Activated naive CD4-positive, alpha-beta T cell treated with anti-CD3 and anti-CD28 coated beads, Interleukin-2, amount 10 ng/mL, durations not matched to agents 7 days and 5 days (primary cell): ENCODE results near the gene LIME1.
"Not testable (repeated sequence)": the region's sequence is repeated elsewhere in the genome, so short reads cannot be mapped to it uniquely, and the experiment has no call there.

Experiments used
- CTCF ChIA-PET: fragments of 350-600 bp; sonication (Branson Sonifier 250); formaldehyde crosslinking; loops from one replicate; lab custom pipeline; 2021; ENCODE audit warnings: antibody characterized with exemption; lab: Charles Lee
- DNase-seq: peaks from one replicate; pipeline ENCODE4 v3.0.0-alpha.2; 2020
- H3K27ac Mint-ChIP-seq: one replicate; pipeline ENCODE4 v1.8.0; 2021; ENCODE audit warnings: mild to moderate bottlenecking, moderate library complexity, mixed read lengths
- H3K27me3 Mint-ChIP-seq: one replicate; pipeline ENCODE4 v1.8.0; 2021; ENCODE audit warnings: mild to moderate bottlenecking, mixed read lengths
- H3K36me3 Mint-ChIP-seq: one replicate; pipeline ENCODE4 v1.8.0; 2021; ENCODE audit warnings: mixed read lengths
- H3K4me1 Mint-ChIP-seq: one replicate; pipeline ENCODE4 v1.8.0; 2021; ENCODE audit warnings: mixed read lengths
- H3K4me3 Mint-ChIP-seq: one replicate; pipeline ENCODE4 v1.8.0; 2021; ENCODE audit warnings: mild to moderate bottlenecking, moderate library complexity, mixed read lengths
- H3K9me3 Mint-ChIP-seq: one replicate; pipeline ENCODE4 v1.8.0; 2021; ENCODE audit warnings: mixed read lengths

The LIME1 gene

GRCh38 chr20:63769891-63770474 lies 33.5 kb downstream of the LIME1 start:
- Mint-ChIP-seq H3K27ac (no peak overlapping the region), H3K9me3 (no peaks in the 10 kb centered on the region), H3K4me1 (no peaks in the 10 kb centered on the region), H3K4me3 (no peak overlapping the region), H3K36me3 (no peaks in the 10 kb centered on the region), H3K27me3 (peaks cover 29% of the 10 kb centered on the region)
- DNase-seq: no peak
- CTCF ChIA-PET: interaction anchor here (0.8 kb wide), 1 partner anchor 16 kb away, joined by 3 read pairs; no protein-coding TSS in a partner anchor

- H3K9me3 Mint-ChIP-seq: no peaks in the 10 kb centered on the region
- peaks cover 29% of the 10 kb centered on the region for H3K27me3 Mint-ChIP-seq
- H3K27ac Mint-ChIP-seq: no peak overlapping the region
- CTCF ChIA-PET: interaction anchor here (1.0 kb wide), 1 partner anchor 15 kb away, joined by 3 read pairs; no protein-coding TSS in a partner anchor
- DNase-seq: no peak
- H3K36me3 Mint-ChIP-seq: no peaks in the 10 kb centered on the region
- no peaks in the 10 kb centered on the region for H3K4me1 Mint-ChIP-seq
- H3K4me3 Mint-ChIP-seq: no peak overlapping the region
Measured at GRCh38 chr20:63771046-63771707, 34.7 kb downstream of the LIME1 start.

- CTCF ChIA-PET: no interaction called here
- DNase-seq: no peak
Measured at GRCh38 chr20:63772781-63773518, 36.5 kb downstream of the LIME1 start.

GRCh38 chr20:63773571-63774241 lies 37.2 kb downstream of the LIME1 start:
- H3K4me3 Mint-ChIP-seq: no peak overlapping the region
- H3K4me1 Mint-ChIP-seq: no peaks in the 10 kb centered on the region
- H3K27ac Mint-ChIP-seq: no peak overlapping the region
- CTCF ChIA-PET: no interaction called here
- H3K9me3 Mint-ChIP-seq: no peaks in the 10 kb centered on the region
- no peak for DNase-seq
- H3K27me3 Mint-ChIP-seq: peaks cover 14% of the 10 kb centered on the region
- no peaks in the 10 kb centered on the region for H3K36me3 Mint-ChIP-seq

More at GRCh38 chr20:63772781-63773518, 36.5 kb downstream of the LIME1 start:
- H3K27me3 Mint-ChIP-seq: peaks cover 14% of the 10 kb centered on the region
- H3K27ac Mint-ChIP-seq: peak overlapping the region; percentile 71
- H3K36me3 Mint-ChIP-seq: no peaks in the 10 kb centered on the region
- no peaks in the 10 kb centered on the region for H3K9me3 Mint-ChIP-seq
- H3K4me3 Mint-ChIP-seq: no peak overlapping the region
- no peaks in the 10 kb centered on the region for H3K4me1 Mint-ChIP-seq

- Mint-ChIP-seq H3K27me3 (peaks cover 13% of the 10 kb centered on the region), H3K27ac (no peak overlapping the region), H3K9me3 (no peaks in the 10 kb centered on the region), H3K4me3 (no peak overlapping the region), H3K4me1 (no peaks in the 10 kb centered on the region), H3K36me3 (no peaks in the 10 kb centered on the region)
- CTCF ChIA-PET: no interaction called here
- DNase-seq: no peak
Measured at GRCh38 chr20:63774306-63774705, 37.8 kb downstream of the LIME1 start.

GRCh38 chr20:63775096-63775978 lies 38.9 kb downstream of the LIME1 start:
- Mint-ChIP-seq H3K4me3 (no peak overlapping the region), H3K27ac (no peak overlapping the region)

GRCh38 chr20:63776875-63777274 lies 40.4 kb downstream of the LIME1 start:
- H3K27me3 Mint-ChIP-seq, H3K4me3 Mint-ChIP-seq, DNase-seq, H3K27ac Mint-ChIP-seq, H3K9me3 Mint-ChIP-seq, H3K36me3 Mint-ChIP-seq, CTCF ChIA-PET, H3K4me1 Mint-ChIP-seq: not testable (repeated sequence)

More at GRCh38 chr20:63775096-63775978, 38.9 kb downstream of the LIME1 start:
- peak; percentile 36 for DNase-seq
- Mint-ChIP-seq H3K9me3 (no peaks in the 10 kb centered on the region), H3K27me3 (peaks cover 4% of the 10 kb centered on the region), H3K36me3 (no peaks in the 10 kb centered on the region), H3K4me1 (no peaks in the 10 kb centered on the region)
- CTCF ChIA-PET: interaction anchor here (0.8 to 1.3 kb wide), 3 partner anchors 11 to 14 kb away, joined by 3 read pairs; no protein-coding TSS in a partner anchor

GRCh38 chr20:63777614-63778013 lies 41.1 kb downstream of the LIME1 start:
- no peak overlapping the region for H3K4me3 Mint-ChIP-seq
- CTCF ChIA-PET: no interaction called here
- no peaks in the 10 kb centered on the region for H3K9me3 Mint-ChIP-seq
- H3K4me1 Mint-ChIP-seq: peaks cover 14% of the 10 kb centered on the region
- peaks cover 11% of the 10 kb centered on the region for H3K27me3 Mint-ChIP-seq
- no peak overlapping the region for H3K27ac Mint-ChIP-seq
- no peak for DNase-seq
- H3K36me3 Mint-ChIP-seq: no peaks in the 10 kb centered on the region

- H3K27ac Mint-ChIP-seq: no peak overlapping the region
- H3K4me1 Mint-ChIP-seq: peaks cover 15% of the 10 kb centered on the region
Measured at GRCh38 chr20:63778034-63778752, 41.7 kb downstream of the LIME1 start.

GRCh38 chr20:63778857-63779256 lies 42.4 kb downstream of the LIME1 start:
- H3K4me1 Mint-ChIP-seq: peaks cover 15% of the 10 kb centered on the region
- no peak for DNase-seq
- H3K4me3 Mint-ChIP-seq: no peak overlapping the region
- H3K27ac Mint-ChIP-seq: no peak overlapping the region
- peaks cover 17% of the 10 kb centered on the region for H3K27me3 Mint-ChIP-seq
- no peaks in the 10 kb centered on the region for H3K36me3 Mint-ChIP-seq
- CTCF ChIA-PET: interaction anchor here (1.2 kb wide), 1 partner anchor 195 kb away, joined by 6 read pairs; no protein-coding TSS in a partner anchor
- no peaks in the 10 kb centered on the region for H3K9me3 Mint-ChIP-seq

More at GRCh38 chr20:63778034-63778752, 41.7 kb downstream of the LIME1 start:
- Mint-ChIP-seq H3K9me3 (no peaks in the 10 kb centered on the region), H3K4me3 (no peak overlapping the region), H3K36me3 (no peaks in the 10 kb centered on the region), H3K27me3 (peaks cover 11% of the 10 kb centered on the region)
- DNase-seq: no peak
- CTCF ChIA-PET: no interaction called here

- no peaks in the 10 kb centered on the region for H3K9me3 Mint-ChIP-seq
- H3K36me3 Mint-ChIP-seq: no peaks in the 10 kb centered on the region
- H3K4me3 Mint-ChIP-seq: no peak overlapping the region
- peaks cover 17% of the 10 kb centered on the region for H3K4me1 Mint-ChIP-seq
- H3K27ac Mint-ChIP-seq: no peak overlapping the region
- peaks cover 13% of the 10 kb centered on the region for H3K27me3 Mint-ChIP-seq
- CTCF ChIA-PET: no interaction called here
- no peak for DNase-seq
Measured at GRCh38 chr20:63781181-63781580, 44.7 kb downstream of the LIME1 start.

GRCh38 chr20:63782051-63782471 lies 45.6 kb downstream of the LIME1 start:
- CTCF ChIA-PET: interaction anchor here (1.1 kb wide), 1 partner anchor 75 kb away, joined by 4 read pairs; no protein-coding TSS in a partner anchor

More at GRCh38 chr20:63782051-63782471, 45.6 kb downstream of the LIME1 start:
- Mint-ChIP-seq H3K4me3 (no peak overlapping the region), H3K27ac (no peak overlapping the region), H3K9me3 (no peaks in the 10 kb centered on the region), H3K36me3 (no peaks in the 10 kb centered on the region), H3K27me3 (peaks cover 13% of the 10 kb centered on the region), H3K4me1 (peaks cover 21% of the 10 kb centered on the region)
- peak; percentile 68 for DNase-seq
